Liver (tissue), 9 donors: Measurements from ENCODE around the gene VCP. TPM values are rescaled to one million over a fixed set of nuclear protein-coding genes. Genes with fewer than 3 reads are reported as not detected.
A peak's percentile ranks its signal among the peaks of the same experiment; 100 is the strongest.

Source experiments
- DNase-seq: peaks from one replicate; pipeline ENCODE4 v3.0.0-alpha.2; 2017; ENCODE audit warnings: low spot score
- H3K27ac ChIP-seq, 2 donors: one replicate each; pipeline ENCODE4 v1.7.0; 2013; ENCODE audit warnings: inconsistent platforms in 2 of 2, low read length in 2 of 2, control low read depth in 1 of 2, low read depth in 1 of 2, mild to moderate bottlenecking in 1 of 2
- H3K27me3 ChIP-seq, 4 donors: one replicate each; pipeline versions ENCODE4 v1.6.1 to v1.7.0; 2013; ENCODE audit warnings: low read length in 3 of 4, inconsistent platforms in 1 of 4, mild to moderate bottlenecking in 1 of 4, moderate library complexity in 1 of 4; ENCODE audit not compliant: control insufficient read depth in 4 of 4, insufficient read depth in 4 of 4
- H3K36me3 ChIP-seq, 4 donors: one replicate each; pipeline versions ENCODE4 v1.6.1 to v1.7.0; 2013; ENCODE audit warnings: low read length in 3 of 4, mild to moderate bottlenecking in 3 of 4, low read depth in 1 of 4, moderate library complexity in 1 of 4; ENCODE audit not compliant: control insufficient read depth in 4 of 4, insufficient read depth in 3 of 4
- H3K4me1 ChIP-seq, 4 donors: one replicate each; pipeline versions ENCODE4 v1.6.1 to v1.7.0; 2013; ENCODE audit warnings: low read length in 3 of 4, mild to moderate bottlenecking in 3 of 4, moderate library complexity in 1 of 4; ENCODE audit not compliant: control insufficient read depth in 4 of 4, insufficient read depth in 4 of 4
- H3K4me3 ChIP-seq, 3 donors: one replicate each; pipeline versions ENCODE4 v1.6.1 to v1.7.0; 2013; ENCODE audit warnings: low read length in 3 of 3, control low read depth in 1 of 3, low read depth in 1 of 3, mild to moderate bottlenecking in 1 of 3
- H3K9ac ChIP-seq, 2 donors: one replicate each; pipeline ENCODE4 v1.7.0; 2013; ENCODE audit warnings: low read length in 2 of 2, mild to moderate bottlenecking in 2 of 2, moderate library complexity in 2 of 2, control low read depth in 1 of 2, low read depth in 1 of 2
- H3K9me3 ChIP-seq, 4 donors: one replicate each; pipeline versions ENCODE4 v1.6.1 to v1.7.0; 2013; ENCODE audit warnings: low read length in 3 of 4; ENCODE audit not compliant: control insufficient read depth in 4 of 4
- ATF3 ChIP-seq: IDR thresholded peaks from 2 replicates; pipeline ENCODE4 v1.6.1; 2016; ENCODE audit warnings: antibody characterized with exemption
- CTCF ChIP-seq: fragments of 150-350 bp; IDR thresholded peaks from 2 replicates; pipeline ENCODE4 v1.5.1; 2017; ENCODE audit warnings: improper control_type of control experiment, low read depth, low read length; ENCODE audit not compliant: missing input control
- EGR1 ChIP-seq, 2 donors: IDR thresholded peaks; 2 replicates each; pipeline ENCODE4 v1.6.1; 2016 to 2018; ENCODE audit warnings: antibody characterized with exemption in 2 of 2, low read depth in 2 of 2
- FOXA1 ChIP-seq: IDR thresholded peaks from 2 replicates; pipeline ENCODE4 v1.6.1; 2016; ENCODE audit warnings: antibody characterized with exemption
- FOXA2 ChIP-seq: IDR thresholded peaks from 2 replicates; pipeline ENCODE4 v1.6.1; 2016; ENCODE audit warnings: antibody characterized with exemption
- GABPA ChIP-seq, 2 donors: IDR thresholded peaks in 1 of 2; conservative IDR thresholded peaks in 1 of 2; 2 replicates each; pipeline ENCODE4 v1.6.1; 2016; ENCODE audit warnings: antibody characterized with exemption in 2 of 2, mild to moderate bottlenecking in 1 of 2, moderate library complexity in 1 of 2
- HNF4A ChIP-seq, 2 donors: conservative IDR thresholded peaks; 2 replicates each; pipeline ENCODE4 v1.6.1; 2016; ENCODE audit warnings: antibody characterized with exemption in 2 of 2, mild to moderate bottlenecking in 2 of 2
- MAX ChIP-seq: IDR thresholded peaks from 2 replicates; pipeline ENCODE4 v1.6.1; 2016; ENCODE audit warnings: antibody characterized with exemption
- NR2F2 ChIP-seq: IDR thresholded peaks from 2 replicates; pipeline ENCODE4 v1.6.1; 2016; ENCODE audit warnings: antibody characterized with exemption
- REST ChIP-seq: IDR thresholded peaks from 2 replicates; pipeline ENCODE4 v1.6.1; 2016; ENCODE audit warnings: antibody characterized with exemption, mild to moderate bottlenecking
- RXRA ChIP-seq, 2 donors: IDR thresholded peaks; 2 replicates each; pipeline ENCODE4 v1.6.1; 2017 to 2018; ENCODE audit warnings: antibody characterized with exemption in 2 of 2, mild to moderate bottlenecking in 1 of 2
- SP1 ChIP-seq: IDR thresholded peaks from 2 replicates; pipeline ENCODE4 v1.6.1; 2018; ENCODE audit warnings: antibody characterized with exemption, mild to moderate bottlenecking
- TAF1 ChIP-seq: conservative IDR thresholded peaks from 2 replicates; pipeline ENCODE4 v1.6.1; 2016; ENCODE audit warnings: antibody characterized with exemption, mild to moderate bottlenecking
- YY1 ChIP-seq: IDR thresholded peaks from 2 replicates; pipeline ENCODE4 v1.6.1; 2016; ENCODE audit warnings: antibody characterized with exemption, mild to moderate bottlenecking
- ZBTB33 ChIP-seq: IDR thresholded peaks from 2 replicates; pipeline ENCODE4 v1.6.1; 2016; ENCODE audit warnings: antibody characterized with exemption
- WGBS: extraction: QIAGEN DNeasy Blood & Tissue Kit; methylation state at CpG from one replicate; pipeline ENCODE4 v1.1.7; 2013; 5-methylcytosine and 5-hydroxymethylcytosine counted together
- polyA plus RNA-seq, 2 donors: library from polyadenylated mRNA; stranded (reverse) in 1 of 2; unstranded in 1 of 2; fragments of 200-250 nt in 1 of 2; fragments of >200 nt in 1 of 2; fragmentation: Nextera tagmentation in 1 of 2; extraction: Ambion mirVana in 1 of 2; gene quantifications; one replicate each; pipeline versions ENCODE4 v1.2.1 to v1.2.3, GENCODE V29; 2013 to 2015
- total RNA-seq, 2 donors: library from RNA; depleted of rRNA; stranded (reverse); fragments of >200 nt; gene quantifications; one replicate each; pipeline ENCODE4 v1.2.3, GENCODE V29; 2014
- donor health status: healthy.
- donor health status: healthy.
- donor health status: healthy.
- donor health status: healthy.
- donor health status: healthy.

VCP gene
- total RNA-seq, result 100 to 1,000 TPM; 175 to 248 TPM
- 100 to 1,000 TPM in 1 of 2 donors, 10 to 100 TPM in 1; 57.6 to 131 TPM for polyA plus RNA-seq

- Histone ChIP-seq H3K27me3 (no peaks in the 10 kb centered on the region), H3K4me3 (peak within 1 kb of the TSS; percentile 88 to 99 (median 93)), H3K36me3 (peaks cover 3 to 9% (median 4%) of the 10 kb centered on the region in 4 donors), H3K9me3 (no peaks in the 10 kb centered on the region), H3K9ac (peak within 1 kb of the TSS; percentile 93 to 97), H3K4me1 (peaks cover 9 to 31% (median 28%) of the 10 kb centered on the region in 4 donors), H3K27ac (peak within 1 kb of the TSS; percentile 98 to 100)
- peak; percentile 63 for TF ChIP-seq REST
- peak in 1 of 2 donors; percentile 9 for TF ChIP-seq RXRA (IDR thresholded peaks at IDR 0.05)
- peak; percentile 44 to 55 for TF ChIP-seq HNF4A (conservative IDR thresholded peaks at IDR 0.05)
- TF ChIP-seq YY1, result peak; percentile 51
- peak in 1 of 2 donors; percentile 49 for TF ChIP-seq GABPA (IDR thresholded peaks at IDR 0.05 in 1 of 2, conservative IDR thresholded peaks at IDR 0.05 in 1 of 2)
- TF ChIP-seq SP1, result peak; percentile 95
- no peak for TF ChIP-seq NR2F2
- TF ChIP-seq FOXA2, result no peak
- TF ChIP-seq FOXA1, result no peak
- peak; percentile 69 for TF ChIP-seq TAF1
- no peak for TF ChIP-seq MAX
- no peak for TF ChIP-seq EGR1 (IDR thresholded peaks at IDR 0.05; ENCODE audit: low read depth in 2 of 2)
- no peak for TF ChIP-seq ATF3
- no peak for TF ChIP-seq ZBTB33
- TF ChIP-seq CTCF, result no peak
- 5% methylated on average over 54 of the region's 54 CpGs for WGBS
- DNase-seq, result peak; percentile 94
Measured at GRCh38 chr9:35072461-35073278, at the start of gene VCP. Gene VCP, minus strand, starts transcription at chr9:35072625. Its CDS starts 272 bp downstream, at chr9:35072353.
